Stimulated activated CD4-positive, alpha-beta T cell treated with anti-CD3 and anti-CD28 coated beads, Interleukin-4, amount 100 ng/mL, for 1 hour (primary cell): Measurements from ENCODE around the gene IL10RA.
"Not testable (repeated sequence)": the region's sequence is repeated elsewhere in the genome, so short reads cannot be mapped to it uniquely, and the experiment has no call there.

ENCODE experiments used
- DNase-seq: peaks from one replicate; pipeline ENCODE4 v3.0.0-alpha.2; 2020

Gene IL10RA

GRCh38 chr11:117985953-117986887 lies at the start of gene IL10RA:
TSS of gene IL10RA (plus strand) at chr11:117986394. CDS start at chr11:117986468, 74 bp downstream.
- DNase-seq, result peak; percentile 82

- DNase-seq, result no peak
Observed at GRCh38 chr11:117936973-117937372, 49.2 kb upstream of the IL10RA start.

GRCh38 chr11:117940736-117941135 lies 45.5 kb upstream of the IL10RA start:
- no peak for DNase-seq

DNA sequence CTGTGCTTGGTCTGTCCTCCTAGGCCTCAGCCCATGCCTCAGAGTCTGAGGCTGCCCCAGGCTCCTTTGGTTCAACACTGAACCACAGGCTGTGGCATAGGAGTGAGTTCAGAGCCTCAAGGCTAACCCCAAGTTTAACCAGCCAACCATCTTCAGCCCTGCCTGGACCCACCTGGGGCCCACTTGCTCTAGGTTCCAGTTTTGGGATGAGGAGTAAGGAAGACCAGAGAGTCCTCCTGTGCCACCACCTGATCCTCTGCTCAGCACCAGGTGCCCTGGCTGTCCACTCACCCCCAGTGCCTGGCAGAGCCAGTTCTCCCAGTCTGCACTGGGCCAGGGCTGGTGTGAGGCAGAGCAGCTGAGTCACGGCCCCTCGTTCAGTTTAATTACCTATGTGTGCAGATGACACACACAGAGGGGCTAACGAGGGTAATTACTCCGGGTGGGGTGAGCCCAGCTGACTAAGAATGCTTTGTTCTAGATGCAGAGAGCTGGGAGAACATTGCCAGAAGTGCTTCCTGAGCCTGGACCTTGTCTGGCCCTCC lies 45.0 kb upstream of the IL10RA start:
- no peak for DNase-seq

DNA sequence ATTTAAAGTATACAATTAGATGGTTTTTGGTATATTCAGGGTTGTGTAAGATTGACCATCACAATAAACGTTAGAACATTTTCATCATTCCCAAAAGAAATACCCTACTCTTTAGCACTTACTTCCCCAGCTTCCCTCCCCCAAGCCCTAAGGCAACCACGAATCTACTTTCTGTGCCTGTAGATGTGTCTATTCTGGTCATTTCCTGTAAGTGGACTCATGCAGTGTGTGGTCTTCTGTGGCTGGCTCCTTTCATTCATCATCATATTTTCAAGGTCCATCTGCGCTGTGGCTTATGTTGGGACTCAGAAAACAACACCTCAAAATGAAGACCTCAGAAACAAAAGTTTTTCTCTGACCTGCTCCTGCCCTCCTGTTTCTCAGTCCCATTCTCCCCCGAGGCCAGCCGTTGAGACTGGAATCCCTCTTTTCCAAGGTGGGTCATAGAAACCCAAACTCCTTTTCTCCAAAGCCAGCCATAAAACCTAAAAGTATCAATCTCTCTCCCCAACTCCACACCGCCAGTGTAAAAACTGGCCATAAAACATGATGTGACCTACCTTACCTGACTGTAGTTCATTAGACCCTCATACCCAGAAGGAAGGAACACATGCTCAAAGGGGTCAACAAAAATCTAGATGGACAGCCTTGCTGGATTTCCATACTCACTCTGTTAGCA lies 44.1 kb upstream of the IL10RA start:
- no peak for DNase-seq

DNA sequence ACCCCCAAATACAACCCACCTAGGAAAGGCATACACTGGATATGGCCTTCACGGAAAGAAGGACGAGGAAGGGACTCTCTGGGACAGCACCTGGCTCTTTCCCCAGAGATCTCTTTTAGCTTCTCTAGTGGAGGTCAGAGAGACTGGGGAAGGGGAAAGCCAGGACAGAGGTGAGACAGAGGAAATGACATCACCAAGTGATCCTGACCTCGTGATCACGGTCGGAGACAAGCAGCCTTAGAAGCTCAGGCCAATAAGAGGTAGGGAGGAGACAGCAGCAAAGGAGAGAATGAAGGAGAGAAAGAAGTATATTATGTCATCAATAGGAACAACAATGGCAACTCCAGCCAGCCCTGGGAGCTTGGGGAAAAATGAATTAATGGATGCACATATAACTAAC lies 41.6 kb upstream of the IL10RA start:
- DNase-seq, result no peak

GRCh38 chr11:117945047-117945810 lies 41.0 kb upstream of the IL10RA start:
- no peak for DNase-seq

DNA sequence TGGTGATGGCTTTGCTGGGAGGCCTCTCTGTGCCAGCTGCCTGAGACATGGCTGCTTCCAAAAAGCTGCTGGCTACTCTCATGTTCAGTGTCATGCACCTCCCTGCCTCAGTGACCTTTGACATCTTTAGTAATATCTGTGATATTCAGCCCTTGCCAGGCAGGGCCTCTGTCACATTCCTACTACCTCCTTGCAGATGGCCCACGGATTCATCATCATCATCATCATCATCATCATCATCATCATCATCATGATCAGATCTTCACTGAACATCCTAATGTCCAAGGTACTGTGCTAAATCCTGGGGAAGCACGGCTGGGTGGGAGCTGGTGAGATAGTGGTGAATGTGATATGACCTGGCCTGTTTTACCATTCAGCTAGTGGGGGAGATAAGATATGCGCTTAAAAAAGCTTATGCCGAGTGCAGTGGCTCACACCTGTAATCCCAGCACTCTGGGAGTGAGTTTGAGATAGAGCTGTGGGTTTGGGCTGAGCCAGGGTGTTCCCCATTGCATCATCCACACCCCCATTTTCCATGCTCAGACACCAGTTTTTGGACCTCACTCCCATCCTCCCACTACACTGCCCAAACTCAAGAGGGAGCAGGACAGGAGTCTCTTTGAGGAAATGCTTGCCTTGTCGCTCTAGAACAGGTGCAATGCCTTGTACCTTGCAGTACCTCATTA lies 39.9 kb upstream of the IL10RA start:
- no peak for DNase-seq

- DNase-seq, result peak; percentile 83
Observed at GRCh38 chr11:117946842-117947526, 39.2 kb upstream of the IL10RA start.

DNA sequence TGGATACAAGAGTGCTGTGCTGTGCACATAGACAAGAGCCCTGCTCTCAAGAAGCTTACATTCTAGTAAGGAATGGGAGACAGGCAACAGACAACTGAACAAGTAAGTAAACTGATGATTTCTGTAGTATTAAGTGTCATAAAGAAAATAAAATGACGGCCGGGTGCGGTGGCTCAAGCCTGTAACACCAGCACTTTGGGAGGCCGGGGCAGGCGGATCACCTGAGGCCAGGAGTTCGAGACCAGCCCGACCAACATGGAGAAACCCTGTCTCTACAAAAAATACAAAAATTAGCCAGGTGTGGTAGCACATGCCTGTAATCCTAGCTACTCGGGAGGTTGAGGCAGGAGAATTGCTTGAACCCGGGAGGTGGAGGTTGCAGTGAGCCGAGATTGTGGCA lies 38.4 kb upstream of the IL10RA start:
- DNase-seq, result not testable (repeated sequence)

DNA sequence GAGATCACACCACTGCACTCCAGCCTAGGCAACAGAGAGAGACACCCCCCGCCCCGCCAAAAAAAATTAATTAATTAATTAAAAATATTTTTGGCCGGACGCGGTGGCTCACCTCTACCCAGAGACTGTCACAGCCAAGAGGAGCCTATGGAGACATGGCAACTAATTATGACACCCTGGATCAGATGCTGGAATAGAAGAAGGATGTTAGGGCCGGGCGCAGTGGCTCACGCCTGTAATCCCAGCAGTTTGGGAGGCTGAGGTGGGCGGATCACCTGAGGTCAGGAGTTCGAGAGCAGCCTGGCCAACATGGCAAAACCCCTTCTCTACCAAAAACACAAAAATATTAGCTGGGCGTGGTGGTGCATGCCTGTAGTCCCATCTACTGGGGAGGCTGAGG lies 37.7 kb upstream of the IL10RA start:
- not testable (repeated sequence) for DNase-seq

- no peak for DNase-seq
Observed at GRCh38 chr11:117949062-117949461, 37.1 kb upstream of the IL10RA start.

DNA sequence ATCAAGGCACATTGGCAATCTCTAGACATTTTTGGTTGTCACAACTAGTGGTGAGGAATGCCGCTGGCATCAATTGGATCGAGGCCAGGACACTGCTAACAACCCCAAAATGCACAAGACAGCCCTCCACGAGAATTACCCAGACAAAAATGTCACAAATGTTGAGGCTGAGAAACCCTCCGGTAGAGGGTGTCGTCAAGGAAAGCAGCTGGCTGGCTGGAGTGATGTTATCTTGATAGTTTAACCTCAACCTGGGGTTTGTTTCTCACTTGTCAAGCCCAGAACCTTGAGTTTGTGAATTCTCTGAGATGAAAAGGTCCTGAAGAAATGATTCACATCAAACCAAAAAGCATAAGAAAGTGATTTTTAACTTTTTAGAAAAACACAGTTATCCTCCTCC lies 35.9 kb upstream of the IL10RA start:
- DNase-seq, result no peak

GRCh38 chr11:117950993-117951961 lies 34.9 kb upstream of the IL10RA start:
- peak; percentile 38 for DNase-seq

DNA sequence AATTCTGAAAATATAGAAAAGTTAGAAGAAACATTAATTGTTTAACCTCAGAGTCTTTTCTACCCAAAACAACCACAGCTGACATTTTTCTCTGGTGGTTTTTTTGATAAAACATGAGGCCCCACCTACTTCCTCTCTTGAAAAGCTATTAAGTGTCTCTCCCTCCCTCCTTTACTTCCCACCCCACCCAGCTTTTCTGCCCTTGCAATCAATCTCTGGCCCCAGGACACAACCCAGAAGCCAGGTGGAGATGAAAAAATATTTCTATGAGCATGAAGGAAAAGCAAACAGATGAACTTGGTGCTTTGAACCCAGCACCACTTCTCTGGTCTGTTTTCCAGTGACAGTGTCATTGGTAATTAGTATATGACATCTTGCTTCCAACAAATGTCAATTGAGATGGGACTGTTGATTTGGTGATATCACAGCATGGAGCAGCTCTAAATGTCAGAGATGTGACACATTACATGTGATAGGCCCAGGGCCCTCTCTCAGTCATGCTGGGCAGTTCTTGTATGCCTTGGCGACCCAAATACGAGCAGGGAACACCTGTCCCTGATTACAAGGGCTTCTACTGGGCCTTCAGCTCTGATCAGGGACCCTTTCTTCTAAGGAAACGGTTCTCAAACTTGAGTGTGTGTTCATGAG lies 33.0 kb upstream of the IL10RA start:
- DNase-seq, result no peak

DNA sequence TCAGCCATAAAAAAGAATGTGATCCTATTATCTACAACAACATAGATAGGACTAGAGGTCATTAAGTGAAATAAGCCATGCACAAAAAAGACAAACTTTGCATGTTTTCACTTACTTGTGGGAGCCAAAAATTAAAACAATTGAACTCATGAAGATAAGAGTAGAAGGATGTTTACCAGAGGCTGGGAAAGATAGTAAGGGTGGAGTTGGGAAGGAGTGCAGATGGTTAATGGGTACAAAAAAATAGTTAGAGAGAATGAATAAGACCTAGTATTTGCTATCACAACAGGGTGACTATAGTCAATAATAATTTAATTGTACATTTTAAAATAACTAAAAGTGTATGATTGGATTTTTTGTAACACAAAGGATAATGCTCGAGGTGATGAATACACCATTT lies 27.2 kb upstream of the IL10RA start:
- DNase-seq, result no peak

DNA sequence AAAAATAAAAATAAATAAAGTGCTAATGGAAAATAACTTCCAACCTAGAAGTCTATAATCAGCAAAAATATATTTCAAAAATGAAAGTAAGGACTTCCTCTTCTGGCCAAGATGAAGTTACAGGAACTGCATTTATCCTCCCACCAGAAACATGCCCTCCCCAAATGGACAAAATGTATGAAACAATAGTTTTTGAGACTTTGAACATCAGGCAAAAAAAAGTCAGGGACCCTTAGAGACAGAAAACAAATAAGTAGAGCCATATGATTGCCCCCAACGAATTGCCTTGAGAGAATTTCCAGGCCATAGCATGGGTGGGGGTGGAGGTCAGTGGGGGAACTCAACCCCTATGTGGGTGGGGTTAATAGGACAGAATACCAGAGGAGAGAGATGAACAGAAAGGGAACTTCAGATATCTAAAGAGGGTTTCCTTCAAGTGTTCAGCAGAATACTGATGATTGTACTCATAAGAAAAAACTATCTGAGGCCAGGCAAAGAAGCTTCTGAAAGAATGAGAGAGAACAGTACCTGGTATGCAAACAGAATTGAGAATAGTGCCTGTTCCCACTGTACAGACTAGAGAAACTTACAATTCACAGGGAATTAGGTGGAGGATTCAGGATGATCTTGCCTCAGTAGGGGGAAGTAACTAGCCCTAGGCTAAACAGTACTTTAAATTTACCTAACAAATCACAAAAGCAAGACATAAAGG lies 26.6 kb upstream of the IL10RA start:
- no peak for DNase-seq

GRCh38 chr11:117960406-117960805 lies 25.8 kb upstream of the IL10RA start:
- no peak for DNase-seq

- no peak for DNase-seq
Observed at GRCh38 chr11:117961896-117962295, 24.3 kb upstream of the IL10RA start.
